Mononuclear cell (primary cell): ENCODE measurements around the gene MTG1. TPM values are rescaled to one million over a fixed set of nuclear protein-coding genes. Genes with fewer than 3 reads are reported as not detected.
"Not testable (repeated sequence)": the region's sequence is repeated elsewhere in the genome, so short reads cannot be mapped to it uniquely, and the experiment has no call there.

Source experiments
- H3K27me3 ChIP-seq: 2 replicates; pipeline ENCODE4 v1.6.0; 2011; ENCODE audit warnings: low read length, control low read depth; ENCODE audit not compliant: insufficient read depth
- H3K4me1 ChIP-seq: 2 replicates; pipeline ENCODE4 v1.5.1; 2011; ENCODE audit warnings: mild to moderate bottlenecking, low read length, control low read depth; ENCODE audit not compliant: insufficient read depth
- H3K4me3 ChIP-seq: 2 replicates; pipeline ENCODE4 v1.5.1; 2011; ENCODE audit warnings: mild to moderate bottlenecking, low read length, moderate library complexity
- H3K9me3 ChIP-seq: 2 replicates; pipeline ENCODE4 v1.5.1; 2011; ENCODE audit warnings: low read depth, mild to moderate bottlenecking, control low read depth, low read length
- total RNA-seq: library from RNA; depleted of rRNA; stranded (reverse); fragments of >200 nt; gene quantifications from one replicate; pipeline ENCODE4 v1.2.3, GENCODE V29; 2012

Gene MTG1
- total RNA-seq, 1 donor: 14.9 TPM

DNA sequence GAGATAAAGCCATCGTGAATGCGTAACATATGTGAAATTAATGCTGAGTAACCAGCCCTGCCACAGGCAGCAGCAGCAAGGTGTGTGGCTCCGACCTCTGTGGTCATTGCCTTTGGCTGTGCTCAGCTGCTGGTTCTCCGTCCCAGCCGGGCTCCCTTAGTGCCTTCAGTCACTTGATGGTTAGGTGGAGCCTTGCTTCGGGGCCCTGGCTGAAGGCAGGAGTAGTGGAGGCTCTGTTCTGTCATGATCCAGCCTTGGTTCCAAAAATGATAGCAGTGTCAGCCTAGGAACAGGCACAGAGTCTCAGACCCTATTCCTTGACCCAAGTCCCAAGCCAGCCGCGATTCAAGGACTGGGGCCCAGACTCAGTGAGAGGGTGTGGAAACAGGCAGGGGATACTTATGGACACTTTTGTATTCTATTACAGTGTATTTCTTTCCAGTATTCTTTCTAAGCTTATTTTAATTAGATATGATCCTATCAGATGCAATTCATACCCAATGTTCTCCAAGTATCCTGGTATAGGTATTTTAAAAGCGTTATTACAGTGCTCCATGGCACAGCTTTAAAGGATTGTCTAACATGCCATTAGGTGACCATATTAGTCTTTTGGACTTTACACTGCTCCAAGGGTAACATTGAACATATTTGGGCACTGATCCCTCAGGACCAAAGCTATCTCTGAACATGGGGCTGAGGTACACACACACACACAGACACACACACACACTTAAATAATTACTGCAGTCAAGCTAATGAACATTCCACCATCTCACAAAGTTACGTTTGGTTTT, 68.8 kb downstream of the MTG1 start:
- H3K4me3 ChIP-seq: no peak overlapping the region
- H3K27me3 ChIP-seq: no peaks in the 10 kb centered on the region

DNA sequence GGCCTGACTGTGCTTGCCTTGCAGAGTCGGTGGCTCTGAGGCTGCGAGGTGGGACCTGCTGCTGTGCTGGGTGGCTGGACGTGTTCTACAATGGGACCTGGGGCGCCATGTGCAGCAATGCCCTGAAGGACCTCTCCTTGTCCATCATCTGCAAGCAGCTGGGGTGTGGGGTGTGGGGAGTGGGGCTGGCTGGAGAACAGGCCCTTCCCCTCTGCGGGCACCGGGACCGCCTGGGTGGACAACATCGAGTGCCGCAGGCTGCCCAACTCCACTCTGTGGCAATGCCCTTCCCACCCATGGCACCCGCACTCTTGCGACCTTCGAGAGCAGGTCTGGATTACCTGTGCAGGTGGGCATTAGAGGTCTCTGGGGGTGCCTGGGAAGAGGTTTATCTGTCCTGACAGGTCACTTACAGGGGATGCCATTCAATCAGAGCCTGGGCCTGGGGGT, 70.7 kb downstream of the MTG1 start:
- no peaks in the 10 kb centered on the region for H3K9me3 ChIP-seq
- no peak overlapping the region for H3K4me3 ChIP-seq
- H3K4me1 ChIP-seq: no peaks in the 10 kb centered on the region
- H3K27me3 ChIP-seq: no peaks in the 10 kb centered on the region

More for the DNA sequence above, 68.8 kb downstream of the MTG1 start:
- H3K4me1 ChIP-seq: no peaks in the 10 kb centered on the region
- no peaks in the 10 kb centered on the region for H3K9me3 ChIP-seq

DNA sequence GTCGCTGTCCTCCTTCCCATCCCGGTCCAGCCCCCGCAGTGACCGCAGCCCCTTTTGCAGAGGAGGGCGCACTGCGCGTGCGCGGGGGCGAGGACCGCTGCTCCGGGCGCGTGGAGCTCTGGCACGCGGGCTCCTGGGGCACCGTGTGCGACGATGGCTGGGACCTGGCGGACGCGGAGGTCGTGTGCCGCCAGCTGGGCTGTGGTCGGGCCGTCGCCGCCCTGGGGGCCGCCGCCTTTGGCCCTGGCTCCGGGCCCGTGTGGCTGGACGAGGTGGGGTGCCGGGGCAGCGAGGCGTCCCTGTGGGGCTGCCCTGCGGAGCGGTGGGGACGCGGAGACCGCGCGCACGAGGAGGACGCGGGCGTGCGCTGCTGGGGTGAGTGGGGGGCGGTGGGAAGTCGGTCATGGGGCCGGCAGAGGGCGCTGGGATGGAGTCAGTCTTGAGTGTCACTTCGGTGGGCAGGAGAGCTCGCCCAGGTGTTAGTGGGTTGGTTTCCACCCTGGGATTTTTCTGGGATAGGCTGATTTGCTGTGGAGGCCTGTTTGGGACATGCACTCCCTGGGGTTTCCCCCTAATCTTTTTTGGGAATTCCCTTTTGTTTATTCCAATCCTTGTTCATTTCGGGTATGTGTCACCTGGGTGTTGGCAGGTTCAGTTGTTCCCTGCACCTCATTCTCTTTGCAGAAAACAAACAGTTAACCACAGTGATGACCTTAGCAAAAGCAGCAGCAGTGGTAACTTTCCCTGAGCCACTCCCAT, 71.4 kb downstream of the MTG1 start:
- no peak overlapping the region for H3K4me3 ChIP-seq
- no peaks in the 10 kb centered on the region for H3K27me3 ChIP-seq
- no peaks in the 10 kb centered on the region for H3K4me1 ChIP-seq
- H3K9me3 ChIP-seq: no peaks in the 10 kb centered on the region

DNA sequence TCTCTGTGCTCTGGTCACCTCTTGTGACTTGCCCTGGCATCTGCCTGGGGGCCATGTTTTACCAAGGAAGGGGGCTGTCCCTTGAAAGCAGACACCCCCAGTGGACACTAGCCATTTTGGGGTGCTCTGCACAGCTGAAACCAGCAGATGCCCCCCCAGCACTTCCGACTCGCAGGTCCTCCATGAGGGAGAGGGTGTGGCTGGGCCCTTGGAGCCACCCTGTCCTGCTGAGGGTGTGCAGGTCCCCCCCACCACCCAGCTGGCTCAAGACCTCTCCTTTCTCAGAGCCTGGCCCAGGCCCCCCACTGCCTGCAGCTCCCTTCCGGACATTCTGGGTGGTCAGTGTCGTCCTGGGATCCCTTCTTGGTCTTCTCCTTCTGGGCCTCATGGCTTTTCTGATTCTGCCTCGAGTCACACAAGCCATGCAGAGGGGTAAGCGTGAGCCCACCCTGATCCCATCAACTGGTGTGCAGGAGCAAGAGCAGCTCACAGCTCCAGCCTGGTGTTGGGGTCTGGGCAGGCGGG, 72.1 kb downstream of the MTG1 start:
- H3K4me1 ChIP-seq: no peaks in the 10 kb centered on the region
- H3K9me3 ChIP-seq: no peaks in the 10 kb centered on the region

DNA sequence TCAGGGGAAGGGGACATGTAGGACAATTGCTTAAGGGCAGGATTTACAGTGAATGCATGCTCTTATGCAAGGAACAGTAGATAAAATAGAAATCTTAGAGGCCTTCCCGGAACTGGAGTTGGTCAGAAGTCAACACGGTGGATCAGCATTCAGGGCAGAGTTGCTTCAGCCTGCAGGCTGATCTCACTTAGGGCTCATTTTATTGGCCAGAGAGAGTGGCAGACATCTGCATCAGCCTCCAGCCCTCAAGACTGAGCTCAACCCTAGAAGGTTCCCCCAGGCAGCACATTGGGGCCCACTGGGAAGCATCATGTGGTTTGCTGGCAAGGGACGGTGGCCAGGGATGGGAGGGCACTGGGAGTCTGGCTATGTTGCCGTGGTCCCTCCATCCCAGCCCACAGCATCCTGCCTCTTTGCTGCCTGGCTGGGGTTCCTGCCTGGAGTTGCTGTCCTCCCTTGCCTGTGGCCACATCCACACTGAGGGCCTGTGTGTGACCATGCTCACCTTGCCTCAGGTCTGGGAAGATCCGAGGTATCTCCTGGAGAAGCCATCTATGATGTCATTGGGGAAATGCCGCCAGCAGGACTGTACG, 72.8 kb downstream of the MTG1 start:
- no peaks in the 10 kb centered on the region for H3K9me3 ChIP-seq
- no peaks in the 10 kb centered on the region for H3K27me3 ChIP-seq
- H3K4me1 ChIP-seq: no peaks in the 10 kb centered on the region
- H3K4me3 ChIP-seq: no peak overlapping the region

More for the DNA sequence above, 72.1 kb downstream of the MTG1 start:
- no peak overlapping the region for H3K4me3 ChIP-seq
- H3K27me3 ChIP-seq: no peaks in the 10 kb centered on the region

DNA sequence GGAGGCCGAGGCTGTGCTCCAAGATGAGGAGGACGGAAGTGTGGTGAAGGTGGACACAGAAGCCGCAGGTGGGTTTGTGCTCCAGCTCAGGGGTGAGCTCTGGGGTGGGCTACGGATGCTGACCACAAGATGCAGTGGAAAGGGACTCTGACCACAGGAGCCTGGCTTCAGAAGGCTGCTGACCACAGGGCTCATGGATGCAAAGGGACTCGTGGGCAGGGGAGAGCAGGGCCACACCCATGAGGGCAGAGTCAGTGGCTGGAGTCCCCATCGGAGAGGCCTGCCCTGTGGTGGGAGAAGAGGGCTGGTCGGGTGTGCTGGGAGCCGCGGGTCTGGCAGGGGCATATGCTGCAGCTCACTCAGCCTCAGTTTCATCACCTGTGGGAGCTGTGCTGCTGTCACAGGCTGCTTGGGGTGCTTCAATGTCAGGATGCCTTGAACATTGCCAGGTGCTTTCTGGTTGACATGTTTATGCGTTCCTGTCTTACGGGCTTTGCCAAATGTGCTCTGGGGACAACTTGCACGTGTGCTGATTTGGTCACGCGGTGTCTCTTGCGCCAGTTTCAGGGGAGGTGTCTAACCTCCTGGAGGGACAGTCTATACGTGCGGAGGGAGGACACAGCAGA, 73.4 kb downstream of the MTG1 start:
- Histone ChIP-seq H3K9me3 (no peaks in the 10 kb centered on the region), H3K4me3 (no peak overlapping the region), H3K4me1 (no peaks in the 10 kb centered on the region), H3K27me3 (no peaks in the 10 kb centered on the region)

DNA sequence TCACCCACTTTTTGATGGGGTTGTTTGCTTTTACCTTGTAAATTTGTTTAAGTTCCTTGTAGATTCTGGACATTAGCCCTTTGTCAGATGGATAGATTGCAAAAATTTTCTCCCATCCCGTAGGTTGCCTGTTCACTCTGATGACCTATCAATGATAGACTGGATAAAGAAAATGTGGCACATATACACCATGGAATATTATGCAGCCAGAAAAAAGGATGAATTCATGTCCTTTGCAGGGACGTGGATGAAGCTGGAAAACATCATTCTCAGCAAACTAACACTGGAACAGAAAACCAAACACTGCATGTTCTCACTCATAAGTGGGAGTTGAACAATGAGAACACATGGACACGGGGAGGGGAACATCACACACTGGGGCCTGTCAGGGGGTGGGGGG, 75.2 kb downstream of the MTG1 start:
- not testable (repeated sequence) for H3K4me3 ChIP-seq, H3K4me1 ChIP-seq, H3K9me3 ChIP-seq, H3K27me3 ChIP-seq

DNA sequence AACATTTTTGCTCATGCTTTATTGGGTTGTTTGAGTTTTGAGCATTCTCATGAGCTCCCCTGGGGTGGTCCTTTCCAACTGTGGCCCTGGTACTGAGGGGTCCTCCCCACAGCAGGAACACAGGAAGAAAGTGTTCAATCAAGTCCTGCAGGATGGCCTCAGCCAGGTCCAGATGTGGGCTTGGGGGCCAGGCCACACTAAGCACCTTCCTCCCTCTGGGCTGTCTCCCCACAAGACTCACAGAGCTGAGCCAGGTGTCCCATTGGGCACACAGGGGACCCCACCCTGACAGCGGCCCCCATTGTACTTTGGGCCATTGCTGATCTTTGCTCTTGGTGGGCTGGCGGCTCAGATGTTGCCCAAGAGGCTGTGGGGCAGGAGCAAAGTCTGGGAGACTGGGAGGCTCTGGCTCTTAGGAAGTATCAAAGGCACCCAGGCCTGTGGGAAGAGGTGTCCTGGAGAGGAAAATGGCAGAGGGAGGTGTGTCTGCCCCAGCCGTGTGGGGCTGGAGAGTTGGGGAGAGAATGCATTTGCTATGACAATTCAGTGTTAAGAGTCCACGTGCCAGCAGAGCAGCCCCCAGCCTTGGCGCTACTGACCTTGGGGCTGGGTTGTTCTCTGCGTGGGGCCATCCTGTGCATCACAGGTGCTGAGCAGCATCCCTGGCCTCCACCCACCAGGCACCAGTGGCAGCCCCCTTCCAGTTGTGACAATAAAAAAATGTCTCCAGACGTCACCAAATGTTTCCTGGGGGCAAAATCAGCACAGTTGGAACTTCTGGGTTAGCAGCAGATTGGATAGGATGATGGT, 77.5 kb downstream of the MTG1 start:
- H3K27me3 ChIP-seq: no peaks in the 10 kb centered on the region
- H3K4me3 ChIP-seq: no peak overlapping the region
- H3K9me3 ChIP-seq: no peaks in the 10 kb centered on the region
- peaks cover 10% of the 10 kb centered on the region for H3K4me1 ChIP-seq

Other genes starting within 250 kb of the MTG1 start
- 0.94 TPM for gene KNDC1, start 233.9 kb upstream of the MTG1 start, total RNA-seq
- not detected for gene UTF1, start 163.9 kb upstream of the MTG1 start, total RNA-seq
- gene VENTX, start 156.3 kb upstream of the MTG1 start, total RNA-seq: 2.0 TPM
- 84.9 TPM for gene ADAM8, start 117.3 kb upstream of the MTG1 start, total RNA-seq
- gene TUBGCP2, start 85.3 kb upstream of the MTG1 start, total RNA-seq: 54.9 TPM
- gene ZNF511, start 85.2 kb upstream of the MTG1 start, total RNA-seq: 16.8 TPM
- 0.73 TPM for gene CALY, start 57.3 kb upstream of the MTG1 start, total RNA-seq
- gene PRAP1, start 46.8 kb upstream of the MTG1 start, total RNA-seq: not detected
- gene FUOM, start 36.1 kb upstream of the MTG1 start, total RNA-seq: 7.1 TPM
- gene ECHS1, start 20.8 kb upstream of the MTG1 start, total RNA-seq: 13.5 TPM
- gene PAOX, start 14.9 kb upstream of the MTG1 start, total RNA-seq: 1.9 TPM
- under 0.01 TPM for gene SPRN, start 30.5 kb downstream of the MTG1 start, total RNA-seq
- gene SCART1, start 59.8 kb downstream of the MTG1 start, total RNA-seq: 1.5 TPM
- gene CYP2E1, start 133.2 kb downstream of the MTG1 start, total RNA-seq: 0.42 TPM
- gene SYCE1, start 171.4 kb downstream of the MTG1 start, total RNA-seq: not detected
- not detected for gene FRG2B, start 232.6 kb downstream of the MTG1 start, total RNA-seq